Adipose tissue (tissue), 3 donors: ENCODE data around the gene ADRA1B. TPM values are rescaled to one million over a fixed set of nuclear protein-coding genes. Genes with fewer than 3 reads are reported as not detected.

Source experiments
- H3K27ac ChIP-seq: one replicate; pipeline ENCODE4 v1.5.1; 2013; ENCODE audit warnings: low read depth, low read length
- WGBS, 3 donors: extraction: QIAGEN DNeasy Blood & Tissue Kit; methylation state at CpG; one replicate each; pipeline ENCODE4 v1.1.7; 2013; 5-methylcytosine and 5-hydroxymethylcytosine counted together
- polyA plus RNA-seq, 3 donors: library from polyadenylated mRNA; stranded (reverse); fragments of 200-250 nt; gene quantifications; one replicate each; pipeline ENCODE4 v1.2.3, GENCODE V29; 2013
- donor health status: healthy with polysubstance abuse.
- donor health status: Bipolar disorder and iron deficiency.
- donor health status: healthy.

The ADRA1B gene
- polyA plus RNA-seq, 3 donors, result 0.66 to 2.8 (median 2.7) TPM

GRCh38 chr5:159899067-159900049, 16.9 kb upstream of the ADRA1B start:
- WGBS, 3 donors, result 80 to 89% (median 84%) methylated on average over 4 of the region's 4 CpGs

GRCh38 chr5:159901308-159901707, 15.0 kb upstream of the ADRA1B start:
- no peak overlapping the region for H3K27ac ChIP-seq
- 31 to 83% (median 52%) methylated on average over 1 of the region's 1 CpG for WGBS, 3 donors

More at GRCh38 chr5:159899067-159900049, 16.9 kb upstream of the ADRA1B start:
- H3K27ac ChIP-seq, result no peak overlapping the region

GRCh38 chr5:159901772-159902171, 14.5 kb upstream of the ADRA1B start:
- H3K27ac ChIP-seq, result no peak overlapping the region

DNA sequence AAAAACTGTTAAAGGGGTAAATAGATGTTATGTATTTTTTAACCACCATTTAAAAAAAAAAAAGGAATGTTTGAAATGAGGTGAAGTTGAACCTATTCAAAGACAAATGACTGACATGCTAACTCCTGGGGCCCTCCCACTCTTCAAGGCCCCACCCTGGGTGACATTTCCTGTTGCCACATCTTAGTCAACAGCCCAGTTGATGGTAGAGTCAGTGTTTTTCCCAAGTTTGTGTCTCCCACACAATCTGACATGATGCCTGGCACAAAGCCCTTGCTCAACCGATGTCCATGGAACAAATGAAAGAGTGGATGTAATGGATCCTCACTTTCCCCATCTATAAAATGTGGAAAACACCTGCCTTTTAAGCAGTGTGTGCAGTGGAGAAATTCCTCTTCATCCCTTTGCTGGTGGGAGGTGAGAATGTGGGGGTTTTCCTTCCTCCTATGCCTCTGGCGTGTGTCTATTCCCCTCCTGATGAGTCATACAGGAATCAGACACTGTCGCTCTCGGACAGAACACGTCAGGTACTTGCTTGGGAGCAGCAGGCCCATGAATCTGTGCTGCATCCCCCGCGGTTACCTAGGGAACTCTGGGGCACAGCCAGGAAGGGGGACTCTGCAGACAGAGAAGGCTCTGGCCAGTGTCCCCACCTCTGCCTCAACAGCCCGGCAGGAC, 13.7 kb upstream of the ADRA1B start:
- 60 to 78% (median 69%) methylated on average over 8 of the region's 8 CpGs for WGBS, 3 donors
- no peak overlapping the region for H3K27ac ChIP-seq

DNA sequence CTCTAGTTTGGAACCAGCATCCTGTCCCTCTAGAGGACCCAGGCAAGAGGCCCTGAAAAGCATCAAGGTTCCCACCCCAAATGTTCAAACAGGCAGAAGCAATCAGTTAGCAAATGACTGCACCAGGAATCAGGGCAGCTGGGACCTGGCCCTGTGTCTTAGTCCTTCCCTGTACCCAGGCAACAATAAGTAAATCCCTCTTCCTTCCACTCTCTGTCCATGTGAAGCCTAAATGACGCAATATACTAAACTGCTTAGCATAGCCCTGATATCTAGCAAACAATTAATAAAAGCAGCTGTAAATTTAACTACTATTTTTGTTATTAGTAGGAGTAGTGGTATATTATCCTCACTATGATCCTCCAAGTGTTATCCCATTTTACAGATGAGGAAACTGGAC, 13.2 kb upstream of the ADRA1B start:
- no peak overlapping the region for H3K27ac ChIP-seq
- WGBS, 3 donors, result 91 to 96% (median 93%) methylated on average over 1 of the region's 1 CpG

- no peak overlapping the region for H3K27ac ChIP-seq
- WGBS, 3 donors, result 68 to 74% (median 70%) methylated on average over 1 of the region's 1 CpG
These were observed 11.4 kb upstream of the ADRA1B start for GRCh38 chr5:159904874-159905273.

GRCh38 chr5:159905496-159905895, 10.8 kb upstream of the ADRA1B start:
- H3K27ac ChIP-seq, result no peak overlapping the region

DNA sequence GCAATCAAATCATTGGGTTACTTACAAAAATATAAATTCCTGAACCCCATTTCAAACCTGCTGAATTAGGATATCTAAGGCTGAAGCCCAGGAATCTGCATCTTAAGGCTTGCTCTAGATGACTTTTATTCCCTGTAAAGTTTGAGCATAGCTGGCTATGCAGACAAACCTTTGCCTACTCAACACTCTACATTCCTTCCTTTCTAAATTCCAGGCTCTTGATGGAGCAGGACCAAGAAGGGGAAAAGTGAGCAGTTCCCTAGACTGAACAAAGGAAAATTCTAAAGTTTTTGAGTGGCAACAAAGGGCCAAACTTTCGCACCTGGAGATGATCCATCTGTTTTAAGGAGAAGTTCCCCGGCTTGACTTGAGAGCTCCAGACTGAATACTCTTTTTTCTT, 9.8 kb upstream of the ADRA1B start:
- WGBS, 3 donors, result 76 to 81% (median 81%) methylated on average over 2 of the region's 2 CpGs
- no peak overlapping the region for H3K27ac ChIP-seq

DNA sequence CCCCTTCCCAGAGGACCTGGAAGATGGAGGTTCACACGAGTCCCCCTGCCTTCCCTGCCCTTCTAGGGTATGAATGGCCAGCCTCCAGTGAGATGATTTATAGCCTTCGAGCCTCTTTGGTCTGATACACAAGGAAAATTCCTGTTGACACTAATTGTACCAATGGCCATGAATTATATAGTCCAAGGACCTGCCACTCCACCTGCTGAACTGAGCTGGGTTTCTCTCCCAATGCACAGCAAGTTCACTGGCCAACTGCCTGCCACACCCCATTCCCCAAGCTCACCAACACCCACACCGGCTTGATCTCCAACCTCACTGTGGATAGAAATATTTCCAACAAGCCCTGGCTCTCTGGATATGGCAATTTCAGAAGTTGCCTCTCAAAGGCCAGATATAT, 9.3 kb upstream of the ADRA1B start:
- WGBS, 3 donors, result 40 to 60% (median 54%) methylated on average over 3 of the region's 3 CpGs
- no peak overlapping the region for H3K27ac ChIP-seq

DNA sequence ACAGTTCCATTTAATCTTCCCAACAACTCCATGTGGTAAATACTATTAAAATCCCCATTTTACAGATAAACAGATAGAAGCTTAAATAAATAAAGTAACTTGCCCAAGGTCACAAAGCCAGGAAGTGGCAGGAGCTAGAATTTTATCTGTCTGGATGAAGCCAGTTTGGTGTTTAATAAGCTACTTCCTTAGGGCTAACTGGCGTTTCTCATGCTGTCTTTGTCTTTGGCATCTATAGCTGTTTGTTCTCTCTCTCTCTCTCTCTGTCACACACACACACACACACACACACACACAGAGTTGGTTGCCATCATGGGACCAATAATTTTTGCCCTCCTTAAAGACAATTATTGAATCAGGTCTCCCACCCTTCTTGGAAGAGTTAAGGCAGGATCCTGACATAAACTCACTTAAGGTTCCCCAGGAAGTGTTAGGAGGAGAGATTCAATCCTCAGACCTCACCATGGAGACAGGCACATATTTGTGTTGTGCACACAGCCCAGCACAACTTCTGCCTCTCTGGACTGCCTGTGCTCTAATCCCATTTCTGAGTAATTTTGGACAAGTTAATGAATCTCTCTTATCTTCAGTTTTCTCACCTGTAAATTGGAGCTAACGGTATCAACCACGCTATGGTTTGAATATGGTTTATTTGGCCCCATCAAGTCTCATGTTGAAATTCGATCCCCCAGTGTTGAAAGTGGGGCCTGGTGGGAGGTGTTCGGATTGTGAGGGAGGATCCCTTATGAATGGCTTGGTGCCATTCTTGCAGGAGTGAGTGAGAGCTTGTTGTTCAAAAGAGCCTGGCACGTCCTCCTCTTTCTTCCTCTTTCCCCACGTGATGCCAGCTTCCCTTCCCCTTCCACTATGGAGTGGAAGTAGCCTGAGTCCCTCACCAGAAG, 8.3 kb upstream of the ADRA1B start:
- no peak overlapping the region for H3K27ac ChIP-seq
- WGBS, 3 donors, result 43 to 56% (median 49%) methylated on average over 7 of the region's 7 CpGs

DNA sequence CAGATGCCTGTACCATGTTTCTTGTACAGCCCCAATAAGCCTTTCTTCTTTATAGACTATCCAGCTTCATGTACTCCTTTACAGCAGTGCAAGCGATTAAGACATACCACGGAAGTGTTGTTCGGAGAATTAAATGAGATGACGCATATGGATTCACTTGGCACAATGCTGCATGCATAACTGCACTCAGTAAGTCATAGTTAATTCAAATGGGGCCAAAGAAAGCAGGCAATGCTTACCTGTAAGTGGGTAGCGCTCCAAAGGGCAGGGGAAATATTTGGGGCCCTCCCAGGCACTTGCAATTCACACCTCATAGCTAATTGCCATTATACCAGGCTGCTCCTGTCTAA, 7.7 kb upstream of the ADRA1B start:
- H3K27ac ChIP-seq, result no peak overlapping the region
- WGBS, 3 donors, result 76 to 80% (median 77%) methylated on average over 5 of the region's 5 CpGs

DNA sequence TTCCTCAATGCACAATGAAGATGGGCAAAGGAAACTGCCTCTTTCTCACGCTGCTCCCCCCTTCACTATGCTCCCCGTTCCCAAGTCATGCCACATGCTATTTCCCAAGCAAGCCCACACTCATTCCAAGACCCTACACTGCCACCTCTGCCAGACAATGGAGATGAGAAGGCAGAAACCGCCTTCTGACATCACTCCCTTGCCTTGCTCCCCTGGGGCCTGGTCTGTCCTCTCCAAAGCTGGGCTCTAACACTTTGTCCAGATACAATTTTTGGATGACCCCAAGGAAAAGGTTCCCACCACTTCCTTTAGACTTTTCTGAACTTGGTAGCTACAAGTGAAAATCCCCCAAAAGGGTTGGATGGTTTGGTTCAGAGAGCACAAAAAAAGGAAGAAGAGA, 7.2 kb upstream of the ADRA1B start:
- WGBS, 3 donors, result 64 to 79% (median 74%) methylated on average over 3 of the region's 3 CpGs
- H3K27ac ChIP-seq, result no peak overlapping the region

DNA sequence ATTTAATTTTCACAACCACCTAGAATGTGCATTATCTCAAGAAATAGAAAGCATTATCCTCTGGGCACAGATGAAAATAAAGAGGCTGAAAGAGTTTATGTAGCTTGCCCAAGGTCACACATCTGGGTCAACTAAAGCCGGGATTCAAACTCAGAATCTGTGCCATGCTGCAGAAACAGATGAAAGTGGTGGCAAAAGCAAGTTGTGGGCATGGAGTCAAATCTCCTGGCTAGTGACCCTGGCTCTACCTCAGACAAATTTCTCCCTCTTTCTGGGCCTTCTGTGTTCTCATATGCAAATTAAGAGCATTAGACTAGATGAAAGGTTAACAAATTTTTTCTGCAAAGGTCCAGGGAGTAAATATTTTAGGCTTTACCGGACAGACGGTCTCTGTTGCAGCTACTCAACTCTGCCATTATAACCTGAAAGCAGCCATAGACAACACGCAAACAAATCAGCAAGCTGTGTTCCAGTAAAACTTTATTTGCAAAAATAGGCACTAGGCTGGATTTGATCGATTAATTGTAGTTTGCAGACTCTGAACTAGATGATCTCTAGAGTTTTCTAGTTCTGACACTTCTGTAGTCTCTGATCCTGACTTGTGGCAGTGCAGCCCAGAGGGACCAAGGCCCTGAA, 6.0 kb upstream of the ADRA1B start:
- 72 to 86% (median 74%) methylated on average over 5 of the region's 5 CpGs for WGBS, 3 donors
- no peak overlapping the region for H3K27ac ChIP-seq

GRCh38 chr5:159910843-159911229, 5.4 kb upstream of the ADRA1B start:
- H3K27ac ChIP-seq, result no peak overlapping the region
- WGBS, 3 donors, result 18 to 56% (median 48%) methylated on average over 2 of the region's 2 CpGs

GRCh38 chr5:159911349-159911748, 4.9 kb upstream of the ADRA1B start:
- H3K27ac ChIP-seq, result no peak overlapping the region
- 84 to 95% (median 91%) methylated on average over 4 of the region's 4 CpGs for WGBS, 3 donors

- 63 to 70% (median 68%) methylated on average over 4 of the region's 4 CpGs for WGBS, 3 donors
- H3K27ac ChIP-seq, result no peak overlapping the region
These were observed 4.1 kb upstream of the ADRA1B start for GRCh38 chr5:159912033-159912800.

- no peak overlapping the region for H3K27ac ChIP-seq
- WGBS, 3 donors, result 36 to 48% (median 38%) methylated on average over 6 of the region's 6 CpGs
These were observed 3.2 kb upstream of the ADRA1B start for GRCh38 chr5:159913048-159913447.

DNA sequence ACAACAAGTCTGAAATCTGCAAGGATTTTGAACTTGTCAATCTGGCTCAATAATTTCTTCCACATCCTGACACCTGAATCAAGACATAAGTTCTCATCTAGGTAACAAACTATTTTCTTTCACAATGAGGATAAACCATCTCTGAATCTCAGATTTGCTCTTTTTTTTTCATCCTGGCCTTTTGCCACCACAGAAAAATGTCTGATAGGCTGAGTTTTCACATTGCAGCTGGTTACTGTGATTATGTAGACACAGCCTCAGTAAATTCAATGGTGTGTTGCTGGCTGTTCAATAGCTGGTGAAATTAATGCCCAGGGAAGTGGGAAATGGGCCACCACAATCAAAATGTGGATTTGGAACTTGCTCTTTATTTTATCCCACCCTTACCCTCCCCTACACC, 2.8 kb upstream of the ADRA1B start:
- no peak overlapping the region for H3K27ac ChIP-seq
